Measurements from ENCODE around the gene COL6A3.

Gene COL6A3

GRCh38 chr2:237434866-237435311, 20.9 kb upstream of the COL6A3 start:
- no peak for TF ChIP-seq CTCF (IDR thresholded peaks at IDR 0.05; ENCODE audit: low read depth, low read length, missing control alignments)
- in situ Hi-C loops (cut with HindIII; ENCODE audit: low pct_ligation_motif_present, low sequenced_read_pairs), result no loop called here
- peak; percentile 97 for DNase-seq
- Histone ChIP-seq H3K27me3 (replicated peaks) (no peaks in the 10 kb centered on the region), H3K27ac (peak overlapping the region; percentile 99), H3K36me3 (replicated peaks) (no peaks in the 10 kb centered on the region), H3K4me3 (ENCODE audit: low read depth, low read length) (peak overlapping the region; percentile 63)

GRCh38 chr2:237433920-237434676, 20.1 kb upstream of the COL6A3 start:
- H3K4me3 ChIP-seq (ENCODE audit: low read depth, low read length), result peak overlapping the region; percentile 63
- in situ Hi-C loops (cut with HindIII; ENCODE audit: low pct_ligation_motif_present, low sequenced_read_pairs), result no loop called here
- no peak for DNase-seq
- H3K36me3 ChIP-seq (replicated peaks), result no peaks in the 10 kb centered on the region
- TF ChIP-seq CTCF (IDR thresholded peaks at IDR 0.05; ENCODE audit: low read depth, low read length, missing control alignments), result no peak
- peak overlapping the region; percentile 99 for H3K27ac ChIP-seq
- H3K27me3 ChIP-seq (replicated peaks), result no peaks in the 10 kb centered on the region

GRCh38 chr2:237432484-237433092, 18.6 kb upstream of the COL6A3 start:
- DNase-seq, result peak; percentile 95
- Histone ChIP-seq H3K27me3 (replicated peaks) (no peaks in the 10 kb centered on the region), H3K36me3 (replicated peaks) (no peaks in the 10 kb centered on the region), H3K4me3 (ENCODE audit: low read depth, low read length) (peak overlapping the region; percentile 63), H3K27ac (peak overlapping the region; percentile 99)
- peak; percentile 65 for TF ChIP-seq CTCF (IDR thresholded peaks at IDR 0.05; ENCODE audit: low read depth, low read length, missing control alignments)
- in situ Hi-C loops (cut with HindIII; ENCODE audit: low pct_ligation_motif_present, low sequenced_read_pairs), result no loop called here

- peak overlapping the region; percentile 99 for H3K27ac ChIP-seq
Measured at GRCh38 chr2:237431837-237432236, 17.9 kb upstream of the COL6A3 start.

GRCh38 chr2:237431372-237431771, 17.4 kb upstream of the COL6A3 start:
- in situ Hi-C loops (cut with HindIII; ENCODE audit: low pct_ligation_motif_present, low sequenced_read_pairs), result no loop called here
- TF ChIP-seq CTCF (IDR thresholded peaks at IDR 0.05; ENCODE audit: low read depth, low read length, missing control alignments), result no peak
- Histone ChIP-seq H3K27me3 (replicated peaks) (no peaks in the 10 kb centered on the region), H3K27ac (peak overlapping the region; percentile 99), H3K4me3 (ENCODE audit: low read depth, low read length) (no peak overlapping the region), H3K36me3 (replicated peaks) (no peaks in the 10 kb centered on the region)
- peak; percentile 84 for DNase-seq

More at GRCh38 chr2:237431837-237432236, 17.9 kb upstream of the COL6A3 start:
- no peak for TF ChIP-seq CTCF (IDR thresholded peaks at IDR 0.05; ENCODE audit: low read depth, low read length, missing control alignments)
- in situ Hi-C loops (cut with HindIII; ENCODE audit: low pct_ligation_motif_present, low sequenced_read_pairs), result no loop called here
- Histone ChIP-seq H3K27me3 (replicated peaks) (no peaks in the 10 kb centered on the region), H3K4me3 (ENCODE audit: low read depth, low read length) (peak overlapping the region; percentile 63), H3K36me3 (replicated peaks) (no peaks in the 10 kb centered on the region)
- DNase-seq, result peak; percentile 46

Data from brain microvascular endothelial cell (primary cell).